ENCODE measurements around the gene RIN3. TPM values are rescaled to one million over a fixed set of nuclear protein-coding genes. Genes with fewer than 3 reads are reported as not detected.
"Not testable (repeated sequence)": the region's sequence is repeated elsewhere in the genome, so short reads cannot be mapped to it uniquely, and the experiment has no call there.

Gene RIN3
- total RNA-seq, 2 donors from 2014 or later: 19.1 to 19.9 TPM

- intact Hi-C loops (cut with DNase I): no loop called here
- no peak for ATAC-seq
- DNase-seq: no peak
Observed at GRCh38 chr14:92663049-92663448, 149.5 kb downstream of the RIN3 start.

- intact Hi-C loops (cut with DNase I): no loop called here
- ATAC-seq (peak; percentile 22 to 38), DNase-seq (no peak)
Observed at GRCh38 chr14:92665661-92666110, 152.1 kb downstream of the RIN3 start.

GRCh38 chr14:92666251-92666650 is 152.7 kb downstream of the RIN3 start:
- intact Hi-C loops (cut with DNase I): no loop called here
- DNase-seq (no peak), ATAC-seq (no peak)

- ATAC-seq (no peak), DNase-seq (no peak)
- intact Hi-C loops (cut with DNase I): no loop called here
Observed at GRCh38 chr14:92668276-92668973, 154.8 kb downstream of the RIN3 start.

- intact Hi-C loops (cut with DNase I): no loop called here
- ATAC-seq: peak in 1 of 2 donors; percentile 42
- peak; percentile 10 for DNase-seq
Observed at GRCh38 chr14:92670160-92670559, 156.6 kb downstream of the RIN3 start.

GRCh38 chr14:92670643-92671366 is 157.2 kb downstream of the RIN3 start:
- DNase-seq (peak; percentile 9), ATAC-seq (peak in 1 of 2 donors; percentile 7)
- intact Hi-C loops (cut with DNase I): no loop called here

- DNase-seq (peak; percentile 7), ATAC-seq (no peak)
- intact Hi-C loops (cut with DNase I): no loop called here
Observed at GRCh38 chr14:92673601-92674150, 160.1 kb downstream of the RIN3 start.

- no peak for ATAC-seq
- DNase-seq: no peak
- intact Hi-C loops (cut with DNase I): no loop called here
Observed at GRCh38 chr14:92675421-92675820, 161.8 kb downstream of the RIN3 start.

- DNase-seq (no peak), ATAC-seq (peak in 1 of 2 donors; percentile 42)
- intact Hi-C loops (cut with DNase I): no loop called here
Observed at GRCh38 chr14:92675976-92676375, 162.4 kb downstream of the RIN3 start.

- ATAC-seq (peak in 1 of 2 donors; percentile 4), DNase-seq (no peak)
- intact Hi-C loops (cut with DNase I): no loop called here
Observed at GRCh38 chr14:92676403-92677086, 163.0 kb downstream of the RIN3 start.

- DNase-seq: no peak
- peak; percentile 25 to 56 for ATAC-seq
- intact Hi-C loops (cut with DNase I): no loop called here
Observed at GRCh38 chr14:92677087-92677668, 163.6 kb downstream of the RIN3 start.

GRCh38 chr14:92677955-92678354 is 164.4 kb downstream of the RIN3 start:
- DNase-seq (no peak), ATAC-seq (no peak)
- intact Hi-C loops (cut with DNase I): no loop called here

GRCh38 chr14:92678766-92679165 is 165.2 kb downstream of the RIN3 start:
- ATAC-seq: no peak
- DNase-seq: no peak
- intact Hi-C loops (cut with DNase I): no loop called here

GRCh38 chr14:92679246-92679645 is 165.7 kb downstream of the RIN3 start:
- ATAC-seq (no peak), DNase-seq (no peak)
- intact Hi-C loops (cut with DNase I): no loop called here

GRCh38 chr14:92680330-92680729 is 166.7 kb downstream of the RIN3 start:
- ATAC-seq, DNase-seq: not testable (repeated sequence)
- intact Hi-C loops (cut with DNase I): loop anchor here in 1 of 2 donors (10.0 kb wide), 1 partner anchor 546 kb away; no protein-coding TSS in a partner anchor

- DNase-seq (peak; percentile 71), ATAC-seq (peak; percentile 45 to 78)
- intact Hi-C loops (cut with DNase I): loop anchor here in 1 of 2 donors (10.0 kb wide), 1 partner anchor 546 kb away; no protein-coding TSS in a partner anchor
Observed at GRCh38 chr14:92680781-92681650, 167.4 kb downstream of the RIN3 start.

- DNase-seq: no peak
- intact Hi-C loops (cut with DNase I): loop anchor here in 1 of 2 donors (10.0 kb wide), 1 partner anchor 548 kb away; no protein-coding TSS in a partner anchor
- ATAC-seq: no peak
Observed at GRCh38 chr14:92683041-92683440, 169.5 kb downstream of the RIN3 start.
